T-helper 1 cell treated with Interleukin-12 subunit alpha and Interleukin-12 subunit beta and Interleukin-4 antibody, amounts not matched to agents 30 μg/mL and 1 μg/mL, for 36 hours (primary cell): ENCODE results near the gene RABL3.
A peak's percentile ranks its signal among the peaks of the same experiment; 100 is the strongest.
"Not testable (repeated sequence)": the region's sequence is repeated elsewhere in the genome, so short reads cannot be mapped to it uniquely, and the experiment has no call there.

Source experiments
- H3K27ac Mint-ChIP-seq: one replicate; pipeline ENCODE4 v1.8.0; 2021; ENCODE audit warnings: mild to moderate bottlenecking, mixed read lengths
- H3K27me3 Mint-ChIP-seq: one replicate; pipeline ENCODE4 v1.8.0; 2021; ENCODE audit warnings: low read depth, mixed read lengths
- H3K36me3 Mint-ChIP-seq: one replicate; pipeline ENCODE4 v1.8.0; 2021; ENCODE audit warnings: low read depth, mixed read lengths
- H3K4me1 Mint-ChIP-seq: one replicate; pipeline ENCODE4 v1.8.0; 2021; ENCODE audit warnings: low read depth, mixed read lengths
- H3K4me3 Mint-ChIP-seq: one replicate; pipeline ENCODE4 v1.8.0; 2021; ENCODE audit warnings: mild to moderate bottlenecking, moderate library complexity, mixed read lengths
- H3K9me3 Mint-ChIP-seq: one replicate; pipeline ENCODE4 v1.8.0; 2021; ENCODE audit warnings: mixed read lengths

Gene RABL3

GRCh38 chr3:120659285-120659684 lies 83.0 kb downstream of the RABL3 start:
- H3K9me3 Mint-ChIP-seq = no peaks in the 10 kb centered on the region
- H3K27me3 Mint-ChIP-seq = peaks cover 13% of the 10 kb centered on the region
- H3K4me3 Mint-ChIP-seq = no peak overlapping the region

GRCh38 chr3:120652896-120653545 lies 89.3 kb downstream of the RABL3 start:
- Mint-ChIP-seq H3K27ac (no peak overlapping the region), H3K36me3 (no peaks in the 10 kb centered on the region)

More at GRCh38 chr3:120659285-120659684, 83.0 kb downstream of the RABL3 start:
- Mint-ChIP-seq H3K4me1 (no peaks in the 10 kb centered on the region), H3K36me3 (no peaks in the 10 kb centered on the region), H3K27ac (no peak overlapping the region)

GRCh38 chr3:120652281-120652680 lies 90.0 kb downstream of the RABL3 start:
- H3K27ac Mint-ChIP-seq = no peak overlapping the region
- no peaks in the 10 kb centered on the region for H3K36me3 Mint-ChIP-seq
- H3K4me3 Mint-ChIP-seq = no peak overlapping the region
- H3K9me3 Mint-ChIP-seq = no peaks in the 10 kb centered on the region
- H3K27me3 Mint-ChIP-seq = no peaks in the 10 kb centered on the region
- no peaks in the 10 kb centered on the region for H3K4me1 Mint-ChIP-seq

More at GRCh38 chr3:120652896-120653545, 89.3 kb downstream of the RABL3 start:
- H3K9me3 Mint-ChIP-seq = no peaks in the 10 kb centered on the region
- H3K4me3 Mint-ChIP-seq = no peak overlapping the region
- H3K27me3 Mint-ChIP-seq = no peaks in the 10 kb centered on the region
- no peaks in the 10 kb centered on the region for H3K4me1 Mint-ChIP-seq

GRCh38 chr3:120650311-120650710 lies 92.0 kb downstream of the RABL3 start:
- H3K4me3 Mint-ChIP-seq = no peak overlapping the region
- H3K9me3 Mint-ChIP-seq = no peaks in the 10 kb centered on the region
- no peaks in the 10 kb centered on the region for H3K4me1 Mint-ChIP-seq
- H3K27ac Mint-ChIP-seq = no peak overlapping the region
- H3K27me3 Mint-ChIP-seq = no peaks in the 10 kb centered on the region
- no peaks in the 10 kb centered on the region for H3K36me3 Mint-ChIP-seq

DNA sequence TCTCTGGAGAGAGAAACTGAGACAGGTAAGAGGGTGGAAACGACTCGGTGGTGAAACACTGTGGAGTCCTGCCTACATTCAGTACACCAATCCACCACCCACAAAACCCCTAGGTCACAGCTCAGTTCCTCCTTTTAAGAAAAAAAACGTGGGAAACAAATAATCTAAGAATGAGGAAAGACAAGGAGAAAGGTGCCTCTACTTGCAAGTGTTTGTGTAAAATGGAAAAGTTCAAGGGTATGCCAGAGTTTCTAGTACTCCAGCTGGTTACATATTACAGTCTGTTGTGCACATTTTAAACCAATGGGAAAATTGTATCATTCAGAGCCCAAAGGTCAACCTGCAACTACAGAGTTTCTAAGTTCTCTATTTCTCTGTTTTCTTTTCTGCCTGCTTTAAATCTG lies 92.5 kb downstream of the RABL3 start:
- Mint-ChIP-seq H3K36me3 (no peaks in the 10 kb centered on the region), H3K4me3 (no peak overlapping the region), H3K4me1 (no peaks in the 10 kb centered on the region), H3K27me3 (no peaks in the 10 kb centered on the region), H3K27ac (no peak overlapping the region), H3K9me3 (no peaks in the 10 kb centered on the region)

GRCh38 chr3:120648290-120648689 lies 94.0 kb downstream of the RABL3 start:
- peak overlapping the region; percentile 15 for H3K27ac Mint-ChIP-seq
- no peak overlapping the region for H3K4me3 Mint-ChIP-seq
- no peaks in the 10 kb centered on the region for H3K9me3 Mint-ChIP-seq
- H3K27me3 Mint-ChIP-seq = peaks cover 3% of the 10 kb centered on the region
- no peaks in the 10 kb centered on the region for H3K4me1 Mint-ChIP-seq
- H3K36me3 Mint-ChIP-seq = no peaks in the 10 kb centered on the region

DNA sequence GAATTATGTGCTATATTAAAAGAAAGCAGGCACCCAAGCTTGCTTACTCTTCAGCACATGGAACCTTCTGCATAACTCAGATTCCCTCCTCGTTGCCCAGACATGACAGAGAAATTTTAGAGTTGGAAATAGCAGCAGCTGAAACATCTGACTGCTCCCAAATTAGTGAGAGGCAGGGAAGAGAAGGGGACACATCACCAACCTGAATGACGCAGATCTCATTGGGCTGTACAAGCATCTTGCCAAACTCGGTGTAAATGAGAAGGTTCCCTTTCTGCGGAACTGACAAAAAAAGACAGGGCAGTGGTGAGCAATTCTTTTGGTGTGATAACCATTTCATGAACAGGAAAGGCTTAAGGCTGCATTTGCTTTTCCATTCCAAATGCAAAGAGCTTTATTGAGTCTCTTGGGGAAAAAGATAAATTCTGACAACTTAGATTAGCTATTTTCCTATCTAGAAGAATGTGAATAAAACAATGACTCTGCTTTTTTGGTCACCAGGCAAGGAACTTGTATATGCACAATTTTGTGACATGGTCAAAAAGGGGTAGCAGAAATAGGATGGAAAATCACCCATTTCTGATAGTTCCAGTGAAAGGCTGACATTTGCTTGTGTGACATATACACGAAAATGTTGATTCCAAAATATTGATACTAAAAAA lies 95.4 kb downstream of the RABL3 start:
- Mint-ChIP-seq H3K36me3 (no peaks in the 10 kb centered on the region), H3K4me1 (no peaks in the 10 kb centered on the region), H3K27me3 (peaks cover 3% of the 10 kb centered on the region), H3K9me3 (no peaks in the 10 kb centered on the region), H3K27ac (no peak overlapping the region), H3K4me3 (no peak overlapping the region)

DNA sequence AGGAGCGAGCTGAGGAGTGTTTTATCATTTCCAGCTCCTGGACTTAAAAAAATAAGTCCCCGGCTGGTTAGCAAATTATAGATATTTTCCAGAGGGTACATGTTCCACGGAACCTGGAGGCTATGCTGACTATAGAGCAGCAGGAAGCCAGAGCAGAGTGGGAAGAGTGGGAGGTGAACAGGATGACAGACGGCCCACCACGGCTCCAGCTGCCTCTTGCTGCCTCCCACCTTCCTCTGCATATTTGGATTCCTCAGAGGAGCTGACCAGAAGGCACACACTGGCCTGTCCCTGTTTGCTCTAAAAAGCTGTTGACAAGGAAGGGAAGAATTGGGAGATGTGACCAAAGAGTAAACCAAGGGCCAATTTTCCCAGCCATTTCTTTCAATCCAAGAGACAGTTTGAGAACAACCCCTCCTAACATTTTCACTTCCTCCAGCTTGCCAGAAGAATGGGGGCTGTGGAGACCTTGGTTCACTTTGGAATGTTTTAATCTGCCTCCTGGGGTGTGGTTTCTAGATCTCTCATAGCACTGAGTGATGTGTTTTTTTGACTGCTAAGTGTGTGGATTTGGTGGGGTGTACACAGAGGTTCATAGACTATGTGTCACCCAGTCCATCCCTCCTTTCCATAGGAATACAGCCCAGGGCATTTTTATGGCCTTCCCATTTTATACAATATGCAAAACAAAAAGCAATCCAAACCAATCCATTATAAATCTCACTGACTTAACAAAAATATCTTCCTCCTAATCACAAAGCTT lies 97.1 kb downstream of the RABL3 start:
- peaks cover 3% of the 10 kb centered on the region for H3K27me3 Mint-ChIP-seq
- no peak overlapping the region for H3K27ac Mint-ChIP-seq
- no peaks in the 10 kb centered on the region for H3K4me1 Mint-ChIP-seq
- no peaks in the 10 kb centered on the region for H3K9me3 Mint-ChIP-seq
- H3K4me3 Mint-ChIP-seq = no peak overlapping the region
- H3K36me3 Mint-ChIP-seq = no peaks in the 10 kb centered on the region

DNA sequence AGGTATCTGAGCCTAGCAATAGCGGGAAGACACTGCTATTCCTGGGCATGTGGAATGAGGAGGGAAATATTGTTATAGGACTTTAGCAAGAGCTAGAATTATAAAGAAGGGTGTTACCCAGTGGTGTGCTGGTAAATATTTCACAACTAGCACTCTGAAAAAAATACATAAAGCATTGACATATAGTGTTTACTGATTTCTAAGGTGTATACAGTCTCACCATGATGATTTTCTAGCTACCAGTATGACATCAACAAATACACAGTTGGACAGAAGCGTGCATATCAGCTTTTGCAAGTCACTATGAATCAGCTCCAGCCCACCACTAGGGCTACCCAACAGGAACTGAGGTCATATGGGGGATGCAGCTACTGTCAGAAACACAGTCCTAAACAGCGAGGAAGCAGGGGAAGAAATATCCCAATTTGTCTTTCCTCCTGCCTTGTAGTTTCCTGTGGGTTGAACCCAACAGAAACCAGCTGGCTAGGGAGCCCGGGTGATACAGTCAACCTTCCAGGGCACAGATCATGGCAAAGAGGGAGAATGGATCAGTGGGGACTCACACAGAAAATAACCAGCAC lies 99.9 kb downstream of the RABL3 start:
- peaks cover 3% of the 10 kb centered on the region for H3K27me3 Mint-ChIP-seq
- peaks cover 4% of the 10 kb centered on the region for H3K4me1 Mint-ChIP-seq
- H3K27ac Mint-ChIP-seq = no peak overlapping the region
- no peaks in the 10 kb centered on the region for H3K9me3 Mint-ChIP-seq
- H3K4me3 Mint-ChIP-seq = no peak overlapping the region
- no peaks in the 10 kb centered on the region for H3K36me3 Mint-ChIP-seq

- Mint-ChIP-seq H3K27me3 (peaks cover 3% of the 10 kb centered on the region), H3K9me3 (no peaks in the 10 kb centered on the region), H3K36me3 (no peaks in the 10 kb centered on the region), H3K4me1 (peaks cover 4% of the 10 kb centered on the region), H3K27ac (no peak overlapping the region), H3K4me3 (no peak overlapping the region)
Measured at GRCh38 chr3:120641696-120642246, 100.5 kb downstream of the RABL3 start.

- H3K36me3 Mint-ChIP-seq = no peaks in the 10 kb centered on the region
- no peak overlapping the region for H3K4me3 Mint-ChIP-seq
- H3K27me3 Mint-ChIP-seq = peaks cover 3% of the 10 kb centered on the region
- peaks cover 4% of the 10 kb centered on the region for H3K4me1 Mint-ChIP-seq
- H3K27ac Mint-ChIP-seq = no peak overlapping the region
- H3K9me3 Mint-ChIP-seq = no peaks in the 10 kb centered on the region
Measured at GRCh38 chr3:120640231-120640630, 102.1 kb downstream of the RABL3 start.

DNA sequence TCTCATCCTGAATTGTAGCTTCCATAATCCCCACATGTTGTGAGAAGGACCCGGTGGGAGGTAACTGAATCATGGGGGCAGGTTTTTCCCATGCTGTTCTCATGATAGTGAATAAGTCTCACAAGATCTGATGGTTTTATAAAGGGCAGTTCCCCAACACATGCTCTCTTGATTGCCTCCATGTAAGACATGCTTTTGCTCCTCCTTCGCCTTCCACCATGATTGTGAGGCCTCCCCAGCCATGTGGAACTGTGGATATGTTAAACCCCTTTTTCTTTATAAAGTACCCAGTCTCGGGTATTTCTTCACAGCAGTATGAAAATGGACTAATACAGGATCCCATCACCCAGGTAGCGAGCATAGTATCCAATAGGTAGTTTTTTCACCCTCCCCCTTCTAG lies 103.5 kb downstream of the RABL3 start:
- H3K9me3 Mint-ChIP-seq, H3K27ac Mint-ChIP-seq, H3K36me3 Mint-ChIP-seq, H3K4me3 Mint-ChIP-seq, H3K4me1 Mint-ChIP-seq, H3K27me3 Mint-ChIP-seq: not testable (repeated sequence)

GRCh38 chr3:120637851-120638559 lies 104.3 kb downstream of the RABL3 start:
- no peaks in the 10 kb centered on the region for H3K36me3 Mint-ChIP-seq
- no peaks in the 10 kb centered on the region for H3K9me3 Mint-ChIP-seq
- no peak overlapping the region for H3K27ac Mint-ChIP-seq
- H3K4me3 Mint-ChIP-seq = no peak overlapping the region
- peaks cover 4% of the 10 kb centered on the region for H3K4me1 Mint-ChIP-seq
- peaks cover 3% of the 10 kb centered on the region for H3K27me3 Mint-ChIP-seq

GRCh38 chr3:120636795-120637401 lies 105.4 kb downstream of the RABL3 start:
- H3K9me3 Mint-ChIP-seq = no peaks in the 10 kb centered on the region
- H3K27ac Mint-ChIP-seq = no peak overlapping the region
- peaks cover 3% of the 10 kb centered on the region for H3K27me3 Mint-ChIP-seq
- H3K4me3 Mint-ChIP-seq = no peak overlapping the region
- H3K4me1 Mint-ChIP-seq = peaks cover 4% of the 10 kb centered on the region
- no peaks in the 10 kb centered on the region for H3K36me3 Mint-ChIP-seq
